Activated naive CD4-positive, alpha-beta T cell treated with anti-CD3 and anti-CD28 coated beads, Interleukin-2, amount 50 U/mL, for 16 hours (primary cell): ENCODE results near the gene GSG1.
"Not testable (repeated sequence)": the region's sequence is repeated elsewhere in the genome, so short reads cannot be mapped to it uniquely, and the experiment has no call there.

Experiments
- DNase-seq: peaks from one replicate; pipeline ENCODE4 v3.0.0-alpha.2; 2020

Gene GSG1

DNA sequence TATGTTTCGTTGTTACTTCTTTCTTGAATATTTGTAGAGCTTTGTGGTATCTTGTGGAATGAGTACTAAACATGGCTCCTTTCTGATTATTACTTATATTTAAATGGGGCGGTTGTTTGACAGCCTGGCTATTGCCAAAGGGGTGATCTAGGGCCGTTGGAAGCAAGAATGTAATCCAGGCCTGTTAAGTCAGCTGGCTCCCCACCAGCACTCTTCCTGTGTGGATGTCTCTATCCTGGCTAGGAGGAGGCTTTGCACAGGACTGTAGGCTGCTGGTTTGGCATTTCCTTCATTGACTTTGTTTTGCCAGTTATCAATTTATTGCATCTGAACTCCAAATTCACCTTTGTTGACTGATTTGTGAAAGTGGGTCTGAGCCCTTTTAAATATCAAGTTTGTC lies 53.7 kb downstream of the GSG1 start:
- DNase-seq: no peak

DNA sequence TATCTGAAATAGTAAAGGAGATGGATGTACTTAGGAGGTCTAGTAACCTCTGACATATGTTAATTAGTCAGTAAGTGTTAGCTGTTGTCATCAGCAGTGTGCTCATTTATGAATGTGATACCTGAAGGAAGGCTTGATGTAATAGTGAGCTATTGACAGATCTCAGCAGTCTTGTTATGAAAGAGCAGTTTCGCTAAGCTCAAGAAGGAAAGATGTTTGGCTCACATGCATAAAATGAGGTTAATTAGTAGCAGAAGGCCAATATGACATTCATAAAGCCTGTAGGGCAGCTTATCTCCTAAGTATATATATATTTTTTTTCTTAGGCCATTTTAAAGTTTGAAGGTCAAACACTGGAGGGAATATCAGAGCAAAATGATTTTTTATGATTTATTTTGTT lies 56.5 kb downstream of the GSG1 start:
- DNase-seq: no peak

GRCh38 chr12:13045816-13046215 lies 57.7 kb downstream of the GSG1 start:
- DNase-seq: no peak

- no peak for DNase-seq
Observed at GRCh38 chr12:13044906-13045299, 58.6 kb downstream of the GSG1 start.

DNA sequence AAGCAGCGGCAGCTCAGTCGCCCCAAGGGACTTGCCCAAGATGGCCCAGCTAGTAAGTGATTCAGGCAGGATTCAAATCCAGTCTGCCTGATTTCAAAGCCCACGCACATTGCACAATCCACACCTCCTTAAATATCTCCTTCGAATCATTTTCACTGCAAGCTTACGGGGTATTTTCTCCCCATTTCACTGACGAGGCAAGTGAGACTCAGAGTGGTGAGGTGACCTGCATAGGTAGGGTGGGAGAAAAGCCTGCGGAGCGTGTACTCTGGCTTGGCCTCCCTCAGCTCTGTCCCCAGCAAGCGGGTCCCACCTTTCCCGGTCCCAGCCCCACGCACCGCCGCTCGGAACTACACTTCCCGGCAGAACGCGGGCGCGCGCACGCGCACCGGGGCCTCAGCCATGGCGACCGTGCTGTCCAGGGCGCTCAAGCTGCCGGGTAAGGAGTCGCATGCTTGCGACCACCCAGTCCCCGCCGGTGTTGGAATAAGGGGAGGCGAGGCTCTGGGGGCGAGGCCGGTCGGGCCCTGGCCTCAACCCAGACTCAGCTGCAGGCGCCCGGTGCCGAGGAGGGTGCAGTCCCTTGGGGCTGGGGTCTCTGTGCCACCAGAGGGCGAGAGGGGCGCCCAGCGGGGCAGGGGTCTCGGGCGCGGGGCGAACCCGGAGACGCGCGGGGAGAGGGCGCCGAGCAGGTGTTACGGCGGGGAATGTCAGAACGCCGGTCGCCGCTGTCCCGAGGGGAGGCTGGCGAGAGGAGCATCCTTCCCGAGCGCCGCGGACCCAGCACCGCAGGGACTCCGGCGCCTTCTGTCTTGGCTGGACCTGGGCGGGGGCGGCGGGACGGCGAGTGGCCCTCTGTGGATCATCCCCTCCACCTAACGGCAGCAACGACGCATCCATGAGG lies 59.2 kb downstream of the GSG1 start, which contains the start of gene FAM234B:
Gene FAM234B, plus strand, starts transcription at position 380 of the 904 bp plus-strand sequence. Its CDS starts 23 bp downstream, at position 403.
- peak; percentile 78 for DNase-seq

DNA sequence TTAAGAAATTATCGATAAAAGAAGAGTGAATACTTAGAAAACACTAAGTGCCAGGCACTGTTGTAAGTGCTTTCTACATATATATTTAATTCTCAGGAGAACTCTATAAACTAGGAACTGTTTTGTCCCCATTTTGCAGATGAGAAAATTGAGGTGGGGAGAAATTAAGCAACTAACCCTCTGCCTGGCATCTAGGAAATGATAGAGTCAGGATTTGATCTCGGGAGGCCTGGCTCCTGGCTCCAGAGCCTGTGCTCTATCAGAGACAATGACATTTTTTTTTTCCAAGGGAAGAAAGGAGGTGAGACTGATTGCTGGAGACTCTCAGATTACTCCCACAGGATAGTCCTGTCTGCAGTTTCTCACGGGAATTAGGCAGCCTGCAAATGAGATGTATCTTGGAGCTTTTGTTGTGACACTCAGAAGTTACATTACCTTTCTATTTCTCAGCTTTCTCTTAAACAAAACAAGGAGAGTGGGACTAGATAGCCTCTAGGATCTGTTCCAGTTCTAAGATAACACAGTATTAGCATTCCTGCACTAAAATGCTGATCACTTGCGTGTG lies 60.7 kb downstream of the GSG1 start:
- no peak for DNase-seq

DNA sequence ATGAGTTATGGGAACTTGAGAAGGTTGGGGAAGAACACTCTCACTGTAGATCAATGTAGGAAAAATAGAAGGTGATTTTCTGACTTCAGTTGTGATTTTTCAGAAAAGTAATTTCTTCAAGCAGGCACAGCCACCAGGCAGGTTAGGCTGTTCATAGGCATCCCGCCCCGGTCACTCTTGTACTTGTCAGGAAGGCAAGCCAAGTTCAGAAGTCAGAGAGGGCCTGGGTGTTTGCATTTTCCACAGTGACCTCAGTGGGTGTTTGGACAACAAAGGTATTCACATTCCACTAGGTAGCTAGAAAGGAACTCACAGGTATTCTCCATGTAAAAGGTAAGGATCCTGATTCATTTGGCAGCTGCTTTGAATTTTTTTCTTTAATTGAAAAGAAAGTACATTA lies 62.2 kb downstream of the GSG1 start:
- DNase-seq: no peak

- no peak for DNase-seq
Observed at GRCh38 chr12:13039328-13039956, 64.0 kb downstream of the GSG1 start.

DNA sequence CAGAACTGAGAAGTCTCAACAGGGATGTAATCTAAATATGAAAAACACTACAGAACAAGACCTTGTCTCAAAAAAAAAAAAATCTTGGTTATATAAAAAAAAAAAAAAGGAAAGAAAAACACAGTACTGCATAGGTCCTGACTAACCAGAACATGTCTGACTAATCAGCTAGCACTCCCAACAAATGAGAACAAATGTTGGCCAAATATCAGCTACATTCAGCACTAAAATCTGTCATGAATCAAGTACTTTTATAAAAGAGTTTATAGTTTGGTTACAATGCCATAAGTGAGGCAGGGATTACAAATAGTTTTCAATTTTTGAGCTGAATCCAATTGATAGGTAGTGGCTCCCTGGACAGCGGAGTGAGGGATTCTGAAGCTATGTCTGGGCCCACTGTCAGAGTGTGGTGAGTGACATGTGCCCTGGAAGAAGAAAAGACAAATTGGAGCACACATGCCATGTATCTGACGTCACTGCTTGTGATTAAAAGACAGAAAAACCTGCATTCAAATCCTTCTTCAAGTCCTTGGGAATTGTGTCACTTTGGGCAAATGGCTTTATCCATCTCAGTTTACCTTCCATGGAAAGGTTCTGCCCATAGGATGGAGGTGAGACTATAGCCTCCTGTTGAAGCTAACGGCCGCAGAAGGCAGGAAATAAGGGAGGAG lies 64.8 kb downstream of the GSG1 start:
- no peak for DNase-seq

- DNase-seq: no peak
Observed at GRCh38 chr12:13036881-13037280, 66.6 kb downstream of the GSG1 start.

DNA sequence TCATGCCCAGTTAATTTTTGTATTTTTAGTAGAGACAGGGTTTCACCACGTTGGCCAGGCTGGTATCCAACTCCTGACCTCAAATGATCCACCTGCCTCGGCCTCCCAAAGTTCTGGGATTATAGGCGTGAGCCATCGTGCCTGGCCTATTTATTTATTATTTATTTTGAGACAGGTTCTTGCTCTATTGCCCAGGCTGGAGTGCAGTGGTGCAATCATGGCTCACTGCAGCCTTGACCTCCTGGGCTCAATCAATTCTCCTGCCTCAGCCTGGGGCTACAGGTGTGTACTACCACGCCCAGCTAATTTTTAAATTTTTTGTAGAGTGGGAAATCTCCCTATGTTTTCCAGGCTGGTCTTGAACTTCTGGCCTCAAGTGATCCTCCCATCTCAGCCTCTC lies 68.1 kb downstream of the GSG1 start:
- not testable (repeated sequence) for DNase-seq
